BJ (cell line): ENCODE measurements around the gene FOSL2. TPM values are rescaled to one million over a fixed set of nuclear protein-coding genes. Genes with fewer than 3 reads are reported as not detected.

ENCODE experiments used
- CTCF ChIA-PET: fragments of 350-600 bp; formaldehyde crosslinking; extraction: SDS; loops from one replicate; lab custom pipeline; 2021; ENCODE audit warnings: antibody characterized with exemption, inconsistent platforms; lab: Yijun Ruan, JAX
- POLR2A ChIA-PET: fragments of 300-600 bp; sonication (Branson Sonifier 250); formaldehyde crosslinking; extraction: SDS; loops from one replicate; lab custom pipeline; 2021; ENCODE audit warnings: antibody characterized with exemption; lab: Charles Lee
- DNase-seq: peaks from one replicate; pipeline ENCODE4 v3.0.0-alpha.2; 2011; ENCODE audit warnings: low read depth
- H3K27me3 ChIP-seq: 2 replicates; pipeline ENCODE4 v1.6.0; 2011; ENCODE audit warnings: low read length; ENCODE audit not compliant: control insufficient read depth, insufficient read depth
- H3K36me3 ChIP-seq: 2 replicates; pipeline ENCODE4 v1.5.1; 2011; ENCODE audit warnings: low read length; ENCODE audit not compliant: control insufficient read depth, insufficient read depth
- H3K4me3 ChIP-seq: 2 replicates; pipeline ENCODE4 v1.5.1; 2011; ENCODE audit warnings: low read depth, mild to moderate bottlenecking, control low read depth, low read length
- polyA minus RNA-seq: library from RNA; depleted of rRNA, polyadenylated mRNA; stranded (reverse); fragments of >200 nt; gene quantifications from 2 replicates; pipeline ENCODE4 v1.2.3, GENCODE V29; 2011; rRNA and poly(A)+ RNA removed
- polyA plus RNA-seq: library from polyadenylated mRNA; depleted of rRNA; stranded (reverse); fragments of >200 nt; gene quantifications from 2 replicates; pipeline ENCODE4 v1.2.3, GENCODE V29; 2011; rRNA removed
- TF ChIP-seq, protein P1 (sequence below): IDR thresholded peaks from 2 replicates; pipeline ENCODE4 v1.5.1; 2011; ENCODE audit warnings: low read depth, mild to moderate bottlenecking, control low read depth, inconsistent platforms, low read length, moderate library complexity; ENCODE audit not compliant: insufficient read depth

FOSL2 gene
- polyA plus RNA-seq (43.1 and 52.5 TPM in 2 replicates), polyA minus RNA-seq (80.7 and 95.7 TPM in 2 replicates)

DNA sequence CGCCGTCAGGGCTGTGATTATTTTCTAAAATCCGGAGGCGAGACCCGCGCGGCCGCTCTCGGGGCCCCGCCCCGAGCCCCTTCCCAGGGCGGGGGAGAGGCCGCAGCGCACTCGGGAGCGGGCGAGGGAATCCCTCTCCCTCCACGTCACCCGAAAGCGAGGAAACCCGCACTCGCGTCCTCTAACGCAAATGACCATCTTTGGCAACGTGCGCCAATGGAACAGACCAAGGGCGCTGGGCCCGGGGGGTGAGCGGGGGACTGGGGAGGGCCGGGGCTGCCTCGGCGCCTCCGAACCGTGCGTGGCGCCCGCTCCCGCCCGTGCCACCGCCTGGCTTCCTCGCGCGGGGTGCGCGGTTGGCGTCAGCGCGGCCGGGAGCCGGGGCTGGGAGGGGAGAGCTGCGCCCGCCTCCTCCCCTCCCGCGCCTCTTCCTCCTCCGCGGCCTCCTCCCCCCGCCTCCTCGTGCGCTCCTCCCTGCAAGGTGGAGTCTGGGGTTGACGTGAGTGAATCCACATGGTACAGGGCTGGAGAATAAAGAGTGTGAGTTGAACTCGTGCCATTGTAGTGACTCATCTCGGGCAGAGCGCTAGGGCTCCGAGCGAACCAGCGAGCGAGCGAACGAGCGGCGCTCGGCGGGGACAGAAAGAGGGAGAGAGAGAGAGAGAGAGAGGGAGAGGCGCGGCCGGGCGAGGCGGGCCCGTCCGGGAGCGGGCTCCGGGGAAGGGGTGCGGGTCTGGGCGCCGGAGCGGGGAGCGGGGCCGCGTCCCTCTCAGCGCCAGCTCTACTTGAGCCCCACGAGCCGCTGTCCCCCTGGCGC lies at the start of gene FOSL2:
TSS of gene FOSL2 (plus strand) at position 562 of the 817 bp plus-strand sequence. CDS start 863 bp downstream, outside the sequence.
- Histone ChIP-seq H3K36me3 (no peaks in the 10 kb centered on the region; the same call in 1 of the 2 replicates), H3K4me3 (peak within 1 kb of the TSS; percentile 97), H3K27me3 (no peaks in the 10 kb centered on the region)
- peak; percentile 97 for DNase-seq
- ChIA-PET POLR2A (interaction anchor here (0.6 kb wide), 1 partner anchor 123 kb away, joined by 7 read pairs; no protein-coding TSS in a partner anchor), CTCF (interaction anchor here (0.6 to 1.2 kb wide), 4 partner anchors 22 to 587 kb away, joined by 3 to 6 read pairs (median 3); no protein-coding TSS in a partner anchor)
- TF ChIP-seq, protein P1, sequence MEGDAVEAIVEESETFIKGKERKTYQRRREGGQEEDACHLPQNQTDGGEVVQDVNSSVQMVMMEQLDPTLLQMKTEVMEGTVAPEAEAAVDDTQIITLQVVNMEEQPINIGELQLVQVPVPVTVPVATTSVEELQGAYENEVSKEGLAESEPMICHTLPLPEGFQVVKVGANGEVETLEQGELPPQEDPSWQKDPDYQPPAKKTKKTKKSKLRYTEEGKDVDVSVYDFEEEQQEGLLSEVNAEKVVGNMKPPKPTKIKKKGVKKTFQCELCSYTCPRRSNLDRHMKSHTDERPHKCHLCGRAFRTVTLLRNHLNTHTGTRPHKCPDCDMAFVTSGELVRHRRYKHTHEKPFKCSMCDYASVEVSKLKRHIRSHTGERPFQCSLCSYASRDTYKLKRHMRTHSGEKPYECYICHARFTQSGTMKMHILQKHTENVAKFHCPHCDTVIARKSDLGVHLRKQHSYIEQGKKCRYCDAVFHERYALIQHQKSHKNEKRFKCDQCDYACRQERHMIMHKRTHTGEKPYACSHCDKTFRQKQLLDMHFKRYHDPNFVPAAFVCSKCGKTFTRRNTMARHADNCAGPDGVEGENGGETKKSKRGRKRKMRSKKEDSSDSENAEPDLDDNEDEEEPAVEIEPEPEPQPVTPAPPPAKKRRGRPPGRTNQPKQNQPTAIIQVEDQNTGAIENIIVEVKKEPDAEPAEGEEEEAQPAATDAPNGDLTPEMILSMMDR, result no peak

DNA sequence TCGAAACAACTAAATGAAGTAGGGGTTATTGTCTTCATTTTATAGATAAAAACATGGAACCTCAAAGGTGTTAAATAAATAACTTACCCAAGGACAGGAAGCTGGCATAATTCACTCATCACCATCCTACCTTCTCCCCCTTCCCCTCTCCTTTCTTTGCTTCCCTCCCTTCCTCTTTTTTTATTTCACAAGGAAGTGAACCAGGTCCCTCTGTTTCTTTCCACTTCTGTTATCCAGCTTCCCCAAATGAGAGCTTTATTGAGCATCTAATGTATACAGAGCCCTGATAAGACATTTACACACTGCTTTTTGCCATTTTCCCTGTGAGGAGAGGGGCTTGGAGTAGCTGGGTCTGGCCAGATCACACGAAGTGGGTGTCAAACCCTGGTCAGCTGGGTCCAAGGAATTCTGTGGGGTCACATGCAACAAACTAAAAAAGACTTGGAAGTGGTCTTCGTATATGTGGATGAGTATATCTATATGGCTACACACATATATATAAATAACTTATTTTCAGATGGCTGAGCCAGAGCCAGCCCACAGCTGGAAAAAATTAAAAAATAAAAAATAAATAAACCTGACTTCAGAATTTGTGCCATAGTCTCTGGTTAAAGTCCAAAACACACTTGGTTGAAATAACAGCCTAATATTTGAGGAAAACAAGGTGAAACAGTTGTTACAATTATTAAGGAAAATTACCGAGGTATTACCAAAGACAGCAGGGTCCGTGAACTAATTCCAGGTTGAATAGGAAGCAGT lies 49.3 kb upstream of the FOSL2 start:
- no peak for DNase-seq
- TF ChIP-seq, protein P1, result no peak
- no peaks in the 10 kb centered on the region for H3K36me3 ChIP-seq
- no peaks in the 10 kb centered on the region for H3K27me3 ChIP-seq
- H3K4me3 ChIP-seq, result no peak overlapping the region
- POLR2A ChIA-PET, result no interaction called here
- CTCF ChIA-PET, result interaction anchor here (0.6 to 1.8 kb wide), 2 partner anchors 53 to 392 kb away, joined by 3 to 7 read pairs; no protein-coding TSS in a partner anchor

DNA sequence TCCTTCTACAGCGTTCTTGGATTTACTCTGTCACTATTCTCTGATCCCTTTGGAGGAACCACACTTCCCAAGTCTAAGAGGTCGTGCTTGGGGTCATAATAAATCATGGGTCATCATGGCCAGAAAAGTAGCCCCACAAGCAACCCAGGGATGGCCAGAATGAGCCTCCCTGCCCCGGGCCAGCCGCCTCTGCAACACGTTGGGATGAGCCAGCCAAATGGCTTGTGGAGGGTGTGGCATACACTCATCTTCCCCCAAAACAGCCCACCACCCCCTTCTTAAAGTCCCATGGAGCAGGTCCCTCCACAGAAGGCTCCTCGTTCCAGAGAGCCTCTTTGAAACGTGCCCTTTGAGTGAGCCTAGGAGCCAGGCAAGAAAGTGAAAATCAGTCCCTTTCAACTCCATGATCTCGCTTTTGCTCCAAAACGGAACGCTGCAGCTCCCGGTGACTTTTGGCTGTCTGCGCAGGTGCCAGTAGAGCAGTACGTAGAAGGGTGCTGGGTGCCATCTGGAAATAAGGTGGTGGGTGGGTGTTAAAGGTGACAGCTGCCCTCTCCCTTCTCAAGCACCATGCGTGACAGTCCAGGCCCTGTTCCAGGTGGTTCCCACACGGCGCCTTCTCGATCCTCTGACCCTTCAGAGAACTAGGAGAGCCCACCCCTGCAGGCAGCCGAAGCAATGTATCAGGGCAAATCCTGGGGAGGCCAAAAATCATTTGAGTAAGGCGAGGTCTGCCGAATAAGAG lies 48.5 kb upstream of the FOSL2 start:
- no peaks in the 10 kb centered on the region for H3K27me3 ChIP-seq
- H3K36me3 ChIP-seq, result no peaks in the 10 kb centered on the region
- DNase-seq, result no peak
- ChIA-PET CTCF (no interaction called here), POLR2A (no interaction called here)
- TF ChIP-seq, protein P1, result no peak
- H3K4me3 ChIP-seq, result no peak overlapping the region

DNA sequence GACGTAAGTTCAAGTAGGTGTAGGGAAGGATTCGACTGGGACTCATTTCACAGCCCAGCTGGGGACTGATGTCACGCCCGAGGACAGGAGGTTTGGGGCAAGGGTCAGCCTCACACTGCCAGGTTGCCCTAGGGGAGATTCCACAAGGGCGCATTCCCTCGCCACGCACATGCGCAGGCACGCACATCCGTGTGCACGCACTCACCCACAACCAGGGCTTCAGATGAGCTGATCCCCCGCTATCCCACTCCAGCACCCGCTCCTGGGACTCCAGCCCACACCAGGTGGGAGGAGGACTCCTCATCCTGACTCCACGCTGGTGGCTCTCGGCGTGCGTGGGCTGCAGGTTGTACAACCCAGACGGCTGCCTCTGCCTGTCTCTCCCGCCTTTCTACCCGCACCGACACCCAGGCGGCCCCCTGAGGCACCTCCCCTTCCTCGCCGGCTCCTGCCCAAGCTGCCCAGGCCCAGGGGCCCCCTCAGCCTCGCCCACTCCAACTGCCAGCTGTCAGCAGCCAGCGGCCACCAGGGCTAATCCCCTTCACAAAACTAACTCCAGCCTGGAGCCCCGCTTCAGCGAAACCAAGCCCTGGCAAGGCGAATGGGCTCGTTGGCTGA lies 47.8 kb upstream of the FOSL2 start:
- TF ChIP-seq, protein P1, result no peak
- no peaks in the 10 kb centered on the region for H3K27me3 ChIP-seq
- CTCF ChIA-PET, result no interaction called here
- POLR2A ChIA-PET, result no interaction called here
- no peak overlapping the region for H3K4me3 ChIP-seq
- no peaks in the 10 kb centered on the region for H3K36me3 ChIP-seq
- DNase-seq, result no peak
